ENCODE results near the gene CD33. TPM values are rescaled to one million over a fixed set of nuclear protein-coding genes. Genes with fewer than 3 reads are reported as not detected.

CD33 gene
- total RNA-seq, 1 experiment from 2014 or later, result 0.13 TPM

DNA sequence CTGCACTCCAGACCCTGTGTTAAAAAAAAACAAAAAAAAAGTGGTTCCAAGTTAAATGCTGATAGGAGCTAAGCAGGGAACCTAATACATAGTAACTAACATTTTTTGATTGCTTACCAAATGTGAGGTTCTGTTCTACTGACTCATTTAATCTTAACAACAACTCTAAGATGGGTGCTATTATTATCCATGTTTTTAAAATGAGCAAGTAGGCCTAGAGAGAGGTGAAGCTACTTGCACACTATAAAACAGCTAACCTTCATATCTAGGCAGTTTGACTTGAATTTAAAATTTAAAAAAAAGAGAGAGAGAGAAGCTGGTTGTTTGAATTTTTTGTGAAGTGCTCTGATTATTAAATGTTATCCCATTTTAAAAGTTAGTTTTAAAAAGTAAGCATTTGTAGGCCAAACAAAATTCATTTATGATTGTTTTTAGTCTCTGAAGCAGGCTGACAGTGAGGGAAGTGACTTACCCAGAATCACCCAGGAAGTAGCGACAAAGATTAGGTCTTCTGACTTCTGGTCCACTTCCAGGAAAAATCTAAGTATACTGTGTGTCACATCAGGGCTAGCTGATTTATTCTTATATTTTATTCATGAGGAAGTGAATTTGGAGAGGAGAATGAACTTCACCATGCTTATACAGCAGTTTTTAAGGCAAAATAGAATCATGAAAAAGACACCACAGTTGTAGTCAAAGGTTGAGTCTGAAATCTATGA lies 28.4 kb downstream of the CD33 start:
- no peaks in the 10 kb centered on the region for H3K4me1 ChIP-seq (ENCODE audit: control insufficient read depth, insufficient read depth, low read length)
- no peaks in the 10 kb centered on the region for H3K36me3 ChIP-seq (ENCODE audit: control insufficient read depth, insufficient read depth, low read length)
- no peak overlapping the region for H3K27ac ChIP-seq (ENCODE audit: low read length)
- no peak for TF ChIP-seq TCF7L2 (IDR thresholded peaks at IDR 0.05; ENCODE audit: low read depth, low read length)
- TF ChIP-seq REST (IDR thresholded peaks at IDR 0.05; ENCODE audit: insufficient read depth in 1 of 2, low read depth in 2 of 2, low read length in 1 of 2), result no peak
- TF ChIP-seq CTCF (IDR thresholded peaks at IDR 0.05), result no peak
- POLR2A ChIA-PET, result no interaction called here
- H3K27me3 ChIP-seq (ENCODE audit: control insufficient read depth, insufficient read depth, low read length), result no peaks in the 10 kb centered on the region
- intact Hi-C loops (cut with micrococcal nuclease; ENCODE audit: unreplicated experiment), result no loop called here
- H3K4me3 ChIP-seq (ENCODE audit: low read depth in 2 of 2, low read length in 2 of 2), result no peak overlapping the region
- in situ Hi-C loops (cut with HindIII; ENCODE audit: low pct_unique_long_range_greater_than_20kb, low sequenced_read_pairs), result no loop called here
- BruUV-seq (replicated peaks), result no TSS peak
- no peaks in the 10 kb centered on the region for H3K9me3 ChIP-seq (ENCODE audit: control insufficient read depth, insufficient read depth, low read depth, low read length)
- CTCF ChIA-PET, result no interaction called here
- ATAC-seq (no peak), DNase-seq (ENCODE audit: low read depth, low spot score) (no peak)

DNA sequence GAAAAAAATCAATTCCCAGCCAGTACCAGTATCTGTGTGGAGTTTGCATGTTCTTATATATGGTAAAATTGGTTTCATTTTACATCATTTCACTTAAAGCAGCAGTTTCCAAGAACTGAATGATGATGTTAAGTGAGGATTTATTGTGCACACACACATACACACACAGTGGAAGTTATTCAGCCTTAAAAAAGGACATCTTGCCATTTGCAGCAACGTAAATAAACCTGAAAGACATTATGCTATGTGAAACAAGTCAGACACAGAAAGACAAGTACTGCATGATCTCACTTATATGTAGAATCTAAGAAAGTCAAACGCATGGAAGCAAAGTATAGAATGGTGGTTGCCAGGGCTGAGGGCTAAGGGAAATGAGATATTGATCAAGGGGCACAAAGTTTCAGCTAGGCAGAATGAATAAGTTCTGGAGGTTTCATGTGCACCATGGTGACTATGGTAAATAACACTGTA lies 31.3 kb downstream of the CD33 start:
- no peak overlapping the region for H3K27ac ChIP-seq (ENCODE audit: low read length)
- ChIA-PET CTCF (no interaction called here), POLR2A (no interaction called here)
- H3K4me3 ChIP-seq (ENCODE audit: low read depth in 2 of 2, low read length in 2 of 2), result no peak overlapping the region
- intact Hi-C loops (cut with micrococcal nuclease; ENCODE audit: unreplicated experiment), result loop anchor here (5.0 kb wide), 1 partner anchor 99 kb away; no protein-coding TSS in a partner anchor
- no peaks in the 10 kb centered on the region for H3K36me3 ChIP-seq (ENCODE audit: control insufficient read depth, insufficient read depth, low read length)
- H3K9me3 ChIP-seq (ENCODE audit: control insufficient read depth, insufficient read depth, low read depth, low read length), result no peaks in the 10 kb centered on the region
- DNase-seq (ENCODE audit: low read depth, low spot score) (no peak), ATAC-seq (no peak)
- no peak for TF ChIP-seq CTCF (IDR thresholded peaks at IDR 0.05)
- TF ChIP-seq POLR2AphosphoS5 (IDR thresholded peaks at IDR 0.05; ENCODE audit: low read depth, low read length), result no peak
- TF ChIP-seq TCF7L2 (IDR thresholded peaks at IDR 0.05; ENCODE audit: low read depth, low read length), result no peak
- no peak for TF ChIP-seq REST (IDR thresholded peaks at IDR 0.05; ENCODE audit: insufficient read depth in 1 of 2, low read depth in 2 of 2, low read length in 1 of 2)
- TF ChIP-seq SIN3A (IDR thresholded peaks at IDR 0.05; ENCODE audit: borderline replicate concordance, insufficient read depth, low read depth, low read length), result no peak
- H3K4me1 ChIP-seq (ENCODE audit: control insufficient read depth, insufficient read depth, low read length), result no peaks in the 10 kb centered on the region
- in situ Hi-C loops (cut with HindIII; ENCODE audit: low pct_unique_long_range_greater_than_20kb, low sequenced_read_pairs), result no loop called here
- no peaks in the 10 kb centered on the region for H3K27me3 ChIP-seq (ENCODE audit: control insufficient read depth, insufficient read depth, low read length)
- no TSS peak for BruUV-seq (replicated peaks)

Measured in Panc1 (cell line).